SIG-M5 treated with dmso at 0.1 percent for 504 hours (cell line): ENCODE data around the gene MGMT.

Source experiments
- DNase-seq: peaks from one replicate; lab custom pipeline; 2025; ENCODE audit not compliant: unreplicated experiment; lab: John Stamatoyannopoulos, UW

MGMT gene

GRCh38 chr10:129768437-129769355 is 301.7 kb downstream of the MGMT start:
- DNase-seq: no peak

- DNase-seq: no peak
These were observed 302.5 kb downstream of the MGMT start for GRCh38 chr10:129769381-129770116.

GRCh38 chr10:129770286-129770685 is 303.2 kb downstream of the MGMT start:
- DNase-seq: no peak

- DNase-seq: no peak
These were observed 304.0 kb downstream of the MGMT start for GRCh38 chr10:129771024-129771423.

- no peak for DNase-seq
These were observed 304.5 kb downstream of the MGMT start for GRCh38 chr10:129771576-129771975.

GRCh38 chr10:129771991-129772431 is 305.0 kb downstream of the MGMT start:
- no peak for DNase-seq

- no peak for DNase-seq
These were observed 305.7 kb downstream of the MGMT start for GRCh38 chr10:129772468-129773358.

GRCh38 chr10:129773359-129773990 is 306.4 kb downstream of the MGMT start:
- DNase-seq: no peak

GRCh38 chr10:129774082-129774735 is 307.2 kb downstream of the MGMT start:
- DNase-seq: no peak

- DNase-seq: no peak
These were observed 307.8 kb downstream of the MGMT start for GRCh38 chr10:129774736-129775401.

- no peak for DNase-seq
These were observed 308.6 kb downstream of the MGMT start for GRCh38 chr10:129775681-129776080.

- no peak for DNase-seq
These were observed 310.6 kb downstream of the MGMT start for GRCh38 chr10:129777687-129778086.

- no peak for DNase-seq
These were observed 311.5 kb downstream of the MGMT start for GRCh38 chr10:129778571-129778970.

GRCh38 chr10:129779126-129780111 is 312.4 kb downstream of the MGMT start:
- no peak for DNase-seq

- no peak for DNase-seq
These were observed 313.2 kb downstream of the MGMT start for GRCh38 chr10:129780198-129780597.

- no peak for DNase-seq
These were observed 314.1 kb downstream of the MGMT start for GRCh38 chr10:129780901-129781795.

- no peak for DNase-seq
These were observed 317.2 kb downstream of the MGMT start for GRCh38 chr10:129784291-129784690.
